Thyroid gland (tissue), 4 donors: ENCODE results near the gene AMZ1. TPM values are rescaled to one million over a fixed set of nuclear protein-coding genes. Genes with fewer than 3 reads are reported as not detected.

Experiments used
- DNase-seq, 2 donors: peaks; one replicate each; pipeline ENCODE4 v3.0.0-alpha.2; 2019
- H3K27ac ChIP-seq, 3 donors: fragments of 200-600 bp; sonication (generic); 1 replicate in 2 of 3; 2 replicates in 1 of 3; pipeline ENCODE4 v1.5.1; 2016 to 2019; ENCODE audit warnings: mild to moderate bottlenecking in 1 of 3, moderate library complexity in 1 of 3
- H3K27me3 ChIP-seq: fragments of 200-600 bp; sonication (generic); one replicate; pipeline ENCODE4 v1.5.1; 2019
- H3K36me3 ChIP-seq, 2 donors: fragments of 200-600 bp; sonication (generic); one replicate each; pipeline ENCODE4 v1.5.1; 2016 to 2019
- H3K4me1 ChIP-seq, 2 donors: fragments of 200-600 bp; sonication (generic); one replicate each; pipeline ENCODE4 v1.5.1; 2017 to 2019
- H3K4me3 ChIP-seq, 3 donors: fragments of 200-600 bp; sonication (generic); replicated peaks in 1 of 3; 1 replicate in 2 of 3; 2 replicates in 1 of 3; pipeline ENCODE4 v1.5.1; 2016; ENCODE audit warnings: mild to moderate bottlenecking in 1 of 3
- H3K9me3 ChIP-seq: fragments of 200-600 bp; sonication (generic); one replicate; pipeline ENCODE4 v1.5.1; 2017
- POLR2A ChIP-seq, 2 donors: fragments of 450-650 bp; IDR thresholded peaks; one replicate each; pipeline ENCODE4 v1.6.1; 2017; ENCODE audit warnings: antibody characterized with exemption in 2 of 2, mild to moderate bottlenecking in 2 of 2, moderate library complexity in 1 of 2
- WGBS, 2 donors: methylation state at CpG; one replicate each; pipeline ENCODE4 v1.1.5; 2017; 5-methylcytosine and 5-hydroxymethylcytosine counted together
- intact Hi-C: fragments of 100-400 bp; cut with DNase I; formaldehyde crosslinking; loops from one replicate; pipeline ENCODE4 v1.15.1; 2023
- total RNA-seq, 4 donors: library from RNA; depleted of rRNA; stranded (reverse); fragments of >200 nt; gene quantifications; one replicate each; pipeline ENCODE4 v1.2.3, GENCODE V29; 2016
- TF ChIP-seq, protein P1 (sequence below), 6 experiments: fragments of 200-600 bp in 3 of 6; fragments of 450-650 bp in 3 of 6; sonication (generic) in 3 of 6; IDR thresholded peaks; one replicate each; pipeline ENCODE4 v1.5.1; 2016 to 2019; ENCODE audit warnings: antibody characterized with exemption in 6 of 6, mild to moderate bottlenecking in 2 of 6, inconsistent platforms in 1 of 6, moderate library complexity in 1 of 6

Gene AMZ1
- total RNA-seq, 4 donors from 2014 or later, result 0.29 to 1.2 TPM; not detected in 2

DNA sequence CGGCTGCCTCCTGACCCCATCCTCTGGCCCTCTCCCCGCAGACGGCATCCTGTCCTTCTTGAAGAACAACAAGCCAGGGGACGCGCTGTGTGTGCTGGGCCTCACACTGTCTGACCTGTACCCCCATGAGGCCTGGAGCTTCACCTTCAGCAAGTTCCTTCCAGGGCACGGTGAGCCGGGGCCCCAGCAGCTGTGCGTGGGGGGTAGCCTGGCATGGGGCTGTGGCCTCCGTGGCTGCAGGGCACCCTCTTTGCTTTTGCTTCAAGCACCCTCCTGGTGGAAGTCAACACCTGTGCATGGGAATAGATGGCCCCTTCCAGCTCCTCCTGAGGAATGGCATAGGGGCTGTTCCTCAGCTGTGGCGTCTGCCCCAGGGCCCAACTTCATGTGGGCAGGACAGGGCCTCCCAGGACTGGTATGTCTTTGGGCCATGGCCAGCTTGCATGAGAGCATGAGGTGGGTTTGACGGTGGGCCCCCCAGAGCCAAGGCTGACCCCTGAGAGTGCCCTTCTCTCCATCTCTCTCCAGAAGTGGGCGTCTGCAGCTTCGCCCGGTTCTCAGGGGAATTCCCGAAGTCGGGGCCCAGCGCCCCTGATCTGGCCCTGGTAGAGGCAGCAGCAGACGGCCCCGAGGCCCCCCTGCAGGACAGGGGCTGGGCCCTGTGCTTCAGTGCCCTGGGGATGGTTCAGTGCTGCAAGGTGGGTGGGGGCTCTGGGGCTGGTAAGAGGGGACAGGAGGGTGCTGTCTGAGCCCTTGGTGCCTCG, 20.7 kb downstream of the AMZ1 start:
- H3K4me3 ChIP-seq, result no peak overlapping the region
- H3K27me3 ChIP-seq, result no peaks in the 10 kb centered on the region
- peaks cover 0 to 7% of the 10 kb centered on the region in 2 donors for H3K4me1 ChIP-seq
- no peaks in the 10 kb centered on the region for H3K9me3 ChIP-seq
- no peaks in the 10 kb centered on the region for H3K36me3 ChIP-seq
- 84 to 88% methylated on average over 11 to 12 of the region's 20 CpGs for WGBS, 2 donors
- no peak overlapping the region for H3K27ac ChIP-seq
- no peak for DNase-seq
- TF ChIP-seq, protein P1, sequence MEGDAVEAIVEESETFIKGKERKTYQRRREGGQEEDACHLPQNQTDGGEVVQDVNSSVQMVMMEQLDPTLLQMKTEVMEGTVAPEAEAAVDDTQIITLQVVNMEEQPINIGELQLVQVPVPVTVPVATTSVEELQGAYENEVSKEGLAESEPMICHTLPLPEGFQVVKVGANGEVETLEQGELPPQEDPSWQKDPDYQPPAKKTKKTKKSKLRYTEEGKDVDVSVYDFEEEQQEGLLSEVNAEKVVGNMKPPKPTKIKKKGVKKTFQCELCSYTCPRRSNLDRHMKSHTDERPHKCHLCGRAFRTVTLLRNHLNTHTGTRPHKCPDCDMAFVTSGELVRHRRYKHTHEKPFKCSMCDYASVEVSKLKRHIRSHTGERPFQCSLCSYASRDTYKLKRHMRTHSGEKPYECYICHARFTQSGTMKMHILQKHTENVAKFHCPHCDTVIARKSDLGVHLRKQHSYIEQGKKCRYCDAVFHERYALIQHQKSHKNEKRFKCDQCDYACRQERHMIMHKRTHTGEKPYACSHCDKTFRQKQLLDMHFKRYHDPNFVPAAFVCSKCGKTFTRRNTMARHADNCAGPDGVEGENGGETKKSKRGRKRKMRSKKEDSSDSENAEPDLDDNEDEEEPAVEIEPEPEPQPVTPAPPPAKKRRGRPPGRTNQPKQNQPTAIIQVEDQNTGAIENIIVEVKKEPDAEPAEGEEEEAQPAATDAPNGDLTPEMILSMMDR (IDR thresholded peaks at IDR 0.05), result no peak
- TF ChIP-seq POLR2A (IDR thresholded peaks at IDR 0.05), result no peak
- intact Hi-C loops, result no loop called here

GRCh38 chr7:2709553-2710285, 21.7 kb downstream of the AMZ1 start:
- Histone ChIP-seq H3K27ac (no peak overlapping the region), H3K9me3 (no peaks in the 10 kb centered on the region), H3K27me3 (no peaks in the 10 kb centered on the region), H3K4me3 (no peak overlapping the region), H3K4me1 (peaks cover 0 to 7% of the 10 kb centered on the region in 2 donors), H3K36me3 (no peaks in the 10 kb centered on the region)
- DNase-seq, result peak; percentile 69 to 76
- TF ChIP-seq, protein P1 (IDR thresholded peaks at IDR 0.05), result peak; percentile 54 to 92 (median 68)
- TF ChIP-seq POLR2A (IDR thresholded peaks at IDR 0.05), result no peak
- intact Hi-C loops, result no loop called here
- WGBS, 2 donors, result 54 to 81% methylated on average over 3 to 9 of the region's 35 CpGs

GRCh38 chr7:2710286-2710655, 22.3 kb downstream of the AMZ1 start:
- 84 to 88% methylated on average over 4 to 10 of the region's 11 CpGs for WGBS, 2 donors
- no peak overlapping the region for H3K4me3 ChIP-seq
- intact Hi-C loops, result no loop called here

GRCh38 chr7:2710901-2711551, 23.0 kb downstream of the AMZ1 start:
- peak overlapping the region in 1 of 3 donors; percentile 83 for H3K27ac ChIP-seq
- WGBS, 2 donors, result 33 to 58% methylated on average over 4 of the region's 4 CpGs
- no peaks in the 10 kb centered on the region for H3K27me3 ChIP-seq
- H3K9me3 ChIP-seq, result no peaks in the 10 kb centered on the region
- no peaks in the 10 kb centered on the region for H3K36me3 ChIP-seq
- no peak for TF ChIP-seq POLR2A (IDR thresholded peaks at IDR 0.05)
- TF ChIP-seq, protein P1 (IDR thresholded peaks at IDR 0.05), result no peak
- H3K4me1 ChIP-seq, result peaks cover 0 to 7% of the 10 kb centered on the region in 2 donors
- intact Hi-C loops, result no loop called here
- no peak overlapping the region for H3K4me3 ChIP-seq
- no peak for DNase-seq

More at GRCh38 chr7:2710286-2710655, 22.3 kb downstream of the AMZ1 start:
- no peaks in the 10 kb centered on the region for H3K9me3 ChIP-seq
- DNase-seq, result no peak
- peaks cover 0 to 7% of the 10 kb centered on the region in 2 donors for H3K4me1 ChIP-seq
- no peak for TF ChIP-seq POLR2A (IDR thresholded peaks at IDR 0.05)
- TF ChIP-seq, protein P1 (IDR thresholded peaks at IDR 0.05), result no peak
- H3K36me3 ChIP-seq, result no peaks in the 10 kb centered on the region
- H3K27me3 ChIP-seq, result no peaks in the 10 kb centered on the region
- no peak overlapping the region for H3K27ac ChIP-seq
